Measurements from ENCODE around the gene FUNDC2. TPM values are rescaled to one million over a fixed set of nuclear protein-coding genes. Genes with fewer than 3 reads are reported as not detected.

FUNDC2 gene
- polyA plus RNA-seq, 3 donors, result 42.7 to 166 (median 148) TPM

DNA sequence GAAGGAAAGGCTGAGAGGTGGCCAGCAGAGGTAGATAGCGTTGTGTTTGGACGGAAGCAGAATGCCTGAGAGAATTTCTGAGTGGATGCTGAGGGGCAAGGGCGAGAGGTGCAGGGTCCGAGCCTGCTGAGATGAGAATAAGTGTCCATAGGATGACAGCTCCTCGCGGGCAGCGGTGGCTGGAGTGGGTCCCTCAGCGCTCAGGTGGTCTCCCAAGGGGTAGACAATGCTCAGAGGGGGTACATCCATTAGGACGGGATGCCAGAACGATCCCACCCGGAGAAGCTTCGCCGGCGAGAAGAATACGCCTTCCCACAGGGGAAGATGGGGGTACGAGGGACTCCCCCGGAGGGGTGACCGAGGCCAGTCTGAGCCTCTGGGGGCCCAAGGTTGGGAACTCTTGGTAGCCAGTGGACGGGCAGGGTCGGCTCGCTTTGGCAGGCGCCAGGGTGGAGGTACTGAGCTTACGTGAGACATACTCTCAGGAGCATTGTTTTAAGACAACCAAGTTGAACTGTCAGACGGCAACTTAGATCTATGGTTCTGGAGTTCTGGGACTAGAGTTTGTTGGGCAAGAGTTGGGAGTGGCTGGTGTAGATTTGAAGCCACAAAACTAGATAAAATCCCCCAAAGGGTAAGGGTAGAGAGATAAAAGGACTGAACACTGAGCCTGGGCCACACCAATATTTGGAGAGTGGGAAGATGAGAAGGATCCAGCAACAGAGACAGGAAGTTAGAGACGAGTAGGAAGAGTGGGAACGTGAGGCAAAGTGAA, 60.5 kb downstream of the FUNDC2 start:
- peaks cover 0 to 2% (median 0%) of the 10 kb centered on the region in 3 donors for H3K27me3 Mint-ChIP-seq (ENCODE audit: low read depth in 3 of 3)
- Histone ChIP-seq H3K36me3 (replicated peaks in 1 of 2; ENCODE audit: control insufficient read depth in 1 of 2, insufficient read depth in 2 of 2, low read length in 2 of 2) (peaks cover 18 to 62% of the 10 kb centered on the region in 2 donors), H3K27ac (ENCODE audit: low read depth in 1 of 2, low read length in 2 of 2) (no peak overlapping the region), H3K9me3 (replicated peaks in 1 of 2; ENCODE audit: control insufficient read depth in 1 of 2, insufficient read depth in 1 of 2, low read length in 2 of 2) (no peaks in the 10 kb centered on the region), H3K9ac (ENCODE audit: insufficient read depth, low read length, poor library complexity, severe bottlenecking) (no peak overlapping the region), H2AFZ (ENCODE audit: insufficient read depth, low read depth, low read length, poor library complexity, severe bottlenecking) (no peak overlapping the region), H4K20me1 (ENCODE audit: insufficient read depth, low read length) (peaks cover 3% of the 10 kb centered on the region), H3K4me1 (ENCODE audit: control insufficient read depth in 1 of 2, insufficient read depth in 2 of 2, low read length in 2 of 2) (no peaks in the 10 kb centered on the region), H3K27me3 (ENCODE audit: control insufficient read depth in 2 of 2, insufficient read depth in 2 of 2, low read length in 2 of 2) (no peaks in the 10 kb centered on the region), H3K4me3 (replicated peaks in 1 of 3; ENCODE audit: low read depth in 2 of 3, low read length in 3 of 3) (no peak overlapping the region), H3K4me2 (replicated peaks; ENCODE audit: extremely low read depth, low read length, poor library complexity, severe bottlenecking) (no peak overlapping the region), H3K79me2 (ENCODE audit: insufficient read depth, low read length) (no peaks in the 10 kb centered on the region)
- peak overlapping the region in 1 of 7 donors; percentile 1 for H3K27ac Mint-ChIP-seq
- H3K4me1 Mint-ChIP-seq, result no peaks in the 10 kb centered on the region
- H3K9me3 Mint-ChIP-seq, result no peaks in the 10 kb centered on the region
- WGBS (ENCODE audit: insufficient coverage), result 89% methylated on average over 5 of the region's 26 CpGs
- TF ChIP-seq, protein P1, sequence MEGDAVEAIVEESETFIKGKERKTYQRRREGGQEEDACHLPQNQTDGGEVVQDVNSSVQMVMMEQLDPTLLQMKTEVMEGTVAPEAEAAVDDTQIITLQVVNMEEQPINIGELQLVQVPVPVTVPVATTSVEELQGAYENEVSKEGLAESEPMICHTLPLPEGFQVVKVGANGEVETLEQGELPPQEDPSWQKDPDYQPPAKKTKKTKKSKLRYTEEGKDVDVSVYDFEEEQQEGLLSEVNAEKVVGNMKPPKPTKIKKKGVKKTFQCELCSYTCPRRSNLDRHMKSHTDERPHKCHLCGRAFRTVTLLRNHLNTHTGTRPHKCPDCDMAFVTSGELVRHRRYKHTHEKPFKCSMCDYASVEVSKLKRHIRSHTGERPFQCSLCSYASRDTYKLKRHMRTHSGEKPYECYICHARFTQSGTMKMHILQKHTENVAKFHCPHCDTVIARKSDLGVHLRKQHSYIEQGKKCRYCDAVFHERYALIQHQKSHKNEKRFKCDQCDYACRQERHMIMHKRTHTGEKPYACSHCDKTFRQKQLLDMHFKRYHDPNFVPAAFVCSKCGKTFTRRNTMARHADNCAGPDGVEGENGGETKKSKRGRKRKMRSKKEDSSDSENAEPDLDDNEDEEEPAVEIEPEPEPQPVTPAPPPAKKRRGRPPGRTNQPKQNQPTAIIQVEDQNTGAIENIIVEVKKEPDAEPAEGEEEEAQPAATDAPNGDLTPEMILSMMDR (IDR thresholded peaks at IDR 0.05), result no peak
- intact Hi-C loops (cut with micrococcal nuclease), result no loop called here
- H3K36me3 Mint-ChIP-seq, result peaks cover 29 to 46% of the 10 kb centered on the region in 2 donors
- DNase-seq, result no peak
- H3K4me3 Mint-ChIP-seq, result no peak overlapping the region

DNA sequence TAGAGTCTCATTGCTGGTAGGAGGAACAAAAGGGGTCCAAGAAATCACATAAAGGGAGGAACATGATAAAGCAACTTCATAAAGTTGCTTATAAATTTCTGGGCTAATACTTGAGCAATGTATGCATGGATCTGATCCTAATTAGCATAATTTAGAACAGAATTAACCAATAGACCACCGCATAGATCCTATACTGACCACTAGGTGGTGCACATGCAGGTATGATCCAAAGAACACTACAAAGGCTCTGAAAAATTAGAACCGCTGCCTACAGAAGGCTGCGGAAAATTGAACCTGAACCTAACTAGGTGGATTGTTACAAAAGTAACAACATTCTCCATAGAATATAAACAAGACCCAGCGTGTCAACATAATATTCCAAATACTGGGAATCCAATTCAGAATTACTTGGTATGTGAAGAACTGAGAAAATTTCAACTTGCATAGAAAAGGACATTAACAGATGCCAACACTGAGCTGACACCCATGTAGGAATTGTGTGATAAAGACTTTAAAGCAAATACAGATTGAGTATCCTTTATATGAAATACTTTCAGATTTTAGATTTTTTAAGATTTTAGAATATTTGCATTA, 67.9 kb downstream of the FUNDC2 start:
- WGBS (ENCODE audit: insufficient coverage), result no CpG with 5 or more reads among the region's 4 CpGs
- intact Hi-C loops (cut with micrococcal nuclease), result no loop called here
- Mint-ChIP-seq H3K27ac (no peak overlapping the region), H3K9me3 (no peaks in the 10 kb centered on the region), H3K4me3 (no peak overlapping the region), H3K4me1 (no peaks in the 10 kb centered on the region), H3K27me3 (ENCODE audit: low read depth in 3 of 3) (no peaks in the 10 kb centered on the region), H3K36me3 (peaks cover 38 to 47% of the 10 kb centered on the region in 2 donors)
- no peak overlapping the region for H3K4me3 ChIP-seq (replicated peaks in 1 of 3; ENCODE audit: low read depth in 2 of 3, low read length in 3 of 3)
- no peak overlapping the region for H3K9ac ChIP-seq (ENCODE audit: insufficient read depth, low read length, poor library complexity, severe bottlenecking)
- no peaks in the 10 kb centered on the region for H3K9me3 ChIP-seq (replicated peaks in 1 of 2; ENCODE audit: control insufficient read depth in 1 of 2, insufficient read depth in 1 of 2, low read length in 2 of 2)
- no peaks in the 10 kb centered on the region for H3K27me3 ChIP-seq (ENCODE audit: control insufficient read depth in 2 of 2, insufficient read depth in 2 of 2, low read length in 2 of 2)
- H4K20me1 ChIP-seq (ENCODE audit: insufficient read depth, low read length), result no peaks in the 10 kb centered on the region
- no peak overlapping the region for H3K4me2 ChIP-seq (replicated peaks; ENCODE audit: extremely low read depth, low read length, poor library complexity, severe bottlenecking)
- H3K79me2 ChIP-seq (ENCODE audit: insufficient read depth, low read length), result no peaks in the 10 kb centered on the region
- peaks cover 22 to 49% of the 10 kb centered on the region in 2 donors for H3K36me3 ChIP-seq (replicated peaks in 1 of 2; ENCODE audit: control insufficient read depth in 1 of 2, insufficient read depth in 2 of 2, low read length in 2 of 2)
- H2AFZ ChIP-seq (ENCODE audit: insufficient read depth, low read depth, low read length, poor library complexity, severe bottlenecking), result no peak overlapping the region
- no peaks in the 10 kb centered on the region for H3K4me1 ChIP-seq (ENCODE audit: control insufficient read depth in 1 of 2, insufficient read depth in 2 of 2, low read length in 2 of 2)
- no peak overlapping the region for H3K27ac ChIP-seq (ENCODE audit: low read depth in 1 of 2, low read length in 2 of 2)
- DNase-seq, result peak; percentile 3 to 23 (median 17)
- TF ChIP-seq, protein P1 (IDR thresholded peaks at IDR 0.05), result peak; percentile 60

All from CD14-positive monocyte (primary cell).